Smooth muscle cell of the umbilical artery (primary cell): ENCODE data around the gene MCM6. TPM values are rescaled to one million over a fixed set of nuclear protein-coding genes. Genes with fewer than 3 reads are reported as not detected.

Experiments used
- total RNA-seq: library from RNA; depleted of rRNA; stranded (reverse); fragments of >200 nt; gene quantifications from 2 replicates; pipeline ENCODE4 v1.2.3, GENCODE V29; 2014

Gene MCM6
- 7.7 and 23.6 TPM in 2 replicates for total RNA-seq

DNA sequence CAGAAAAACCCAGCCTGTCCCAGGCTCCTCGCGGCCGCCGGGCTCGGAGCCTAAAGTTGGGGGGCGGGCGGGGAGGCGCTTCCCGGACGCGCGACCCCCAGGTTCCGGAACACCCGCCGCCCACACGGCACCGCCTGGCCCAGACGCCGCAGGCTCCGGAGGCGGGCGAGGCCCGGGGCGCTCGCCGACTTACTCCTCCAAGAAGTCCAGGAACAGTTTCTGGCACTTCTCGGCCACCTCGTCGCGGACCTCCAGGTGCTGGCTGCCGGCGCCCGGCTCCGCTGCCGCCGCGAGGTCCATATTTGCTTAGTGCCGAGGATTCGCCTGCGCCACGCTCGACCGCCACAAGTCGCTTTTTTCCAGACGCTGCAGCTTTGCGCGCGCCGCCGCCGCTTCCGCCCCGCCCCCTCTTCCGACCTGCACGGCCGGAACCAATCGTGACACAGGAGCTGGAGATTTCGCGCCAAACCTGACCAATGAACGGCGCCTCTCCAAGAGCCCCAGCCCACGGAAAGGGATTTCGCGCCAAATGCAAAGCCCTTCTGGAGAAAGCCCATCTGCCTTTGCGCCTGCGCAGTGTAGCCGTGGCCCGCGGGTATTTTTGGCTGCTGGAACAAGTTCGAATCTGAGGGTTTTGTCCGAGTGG lies at the start of gene MCM6:
Gene MCM6, minus strand, starts transcription at position 378 of the 646 bp plus-strand sequence. Its CDS starts 78 bp downstream, at position 300.

DNA sequence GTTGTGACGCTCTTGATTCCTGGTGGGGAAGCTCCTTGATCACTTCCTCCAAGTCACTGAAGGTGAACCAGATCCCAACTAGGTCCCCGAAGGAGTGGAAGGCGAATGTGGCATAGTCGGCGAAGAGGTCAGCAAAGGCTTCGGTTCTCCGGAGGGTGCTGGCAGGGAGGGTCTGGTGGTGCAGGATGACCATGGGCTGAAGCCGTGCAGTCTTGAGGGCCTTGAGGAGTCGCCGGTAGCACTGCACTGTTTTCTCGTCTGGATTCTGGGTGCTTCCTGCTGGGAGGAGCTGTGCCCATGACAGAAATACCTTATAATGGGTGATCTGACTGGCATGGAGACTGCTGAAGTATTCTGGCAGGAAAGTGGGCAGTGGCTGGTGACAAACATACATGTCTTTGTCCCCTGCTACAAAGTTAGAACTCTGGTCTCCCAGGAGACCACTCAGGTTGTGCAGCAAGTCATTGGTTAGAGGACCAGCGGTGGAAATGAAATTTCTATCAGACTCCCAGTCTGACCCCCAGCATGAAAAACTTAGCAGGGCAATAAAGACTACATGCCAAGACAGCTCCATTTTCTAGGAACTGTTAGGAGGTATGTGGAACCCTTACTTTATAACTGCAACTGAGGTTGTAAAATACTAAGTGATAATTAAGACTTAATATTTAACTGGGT lies 39.5 kb downstream of the MCM6 start, which contains the start of gene LCT:
Gene LCT, minus strand, starts transcription at position 589 of the 675 bp plus-strand sequence. Its CDS starts 15 bp downstream, at position 574.

Other genes with a start within 250 kb of the MCM6 start
- gene UBXN4, start 134.6 kb downstream of the MCM6 start, total RNA-seq = 65.3 and 82.4 TPM in 2 replicates
- gene LCT, start 39.3 kb downstream of the MCM6 start, total RNA-seq = not detected in 2 replicates
- 129 and 157 TPM in 2 replicates for gene DARS1, start 109.2 kb upstream of the MCM6 start, total RNA-seq
- 0.30 and 0.74 TPM in 2 replicates for gene CXCR4, start 241.7 kb upstream of the MCM6 start, total RNA-seq